ENCODE data around the gene PAX3. TPM values are rescaled to one million over a fixed set of nuclear protein-coding genes. Genes with fewer than 3 reads are reported as not detected.

PAX3 gene
- total and polyA plus RNA-seq, 11 donors, result 0.42 TPM; not detected in 10

DNA sequence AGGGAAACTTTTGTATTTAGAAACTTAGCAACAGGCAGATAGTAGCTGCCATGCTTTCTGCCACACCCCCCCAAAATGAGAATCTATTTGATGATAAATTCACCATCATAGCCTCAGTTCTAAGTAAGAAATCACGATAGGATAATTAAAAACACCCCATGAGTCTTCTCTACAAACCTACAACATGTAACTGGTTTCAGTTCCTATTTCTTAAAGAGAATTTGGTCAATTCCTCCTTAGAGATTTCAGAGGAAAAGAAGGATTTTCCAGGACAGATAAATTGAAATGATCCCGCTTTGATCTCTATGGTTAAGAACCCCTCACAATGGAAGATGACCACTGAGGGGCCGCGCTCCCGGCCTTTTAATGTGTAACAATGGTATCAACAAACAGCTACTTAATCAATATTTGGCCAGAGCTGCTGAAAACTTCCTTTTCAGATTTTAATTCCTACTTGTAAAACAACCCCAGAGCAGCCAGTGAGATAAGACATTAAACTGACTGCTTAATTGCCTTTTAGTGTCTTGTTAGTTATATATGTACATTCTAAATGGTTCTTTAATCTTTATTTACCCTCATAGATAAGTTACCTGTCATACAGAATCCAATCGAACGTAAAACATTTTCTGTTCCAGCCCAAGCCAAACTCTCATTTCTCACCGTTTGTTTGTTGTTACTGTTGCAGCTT lies 10.1 kb downstream of the PAX3 start:
- TF ChIP-seq, protein P1, sequence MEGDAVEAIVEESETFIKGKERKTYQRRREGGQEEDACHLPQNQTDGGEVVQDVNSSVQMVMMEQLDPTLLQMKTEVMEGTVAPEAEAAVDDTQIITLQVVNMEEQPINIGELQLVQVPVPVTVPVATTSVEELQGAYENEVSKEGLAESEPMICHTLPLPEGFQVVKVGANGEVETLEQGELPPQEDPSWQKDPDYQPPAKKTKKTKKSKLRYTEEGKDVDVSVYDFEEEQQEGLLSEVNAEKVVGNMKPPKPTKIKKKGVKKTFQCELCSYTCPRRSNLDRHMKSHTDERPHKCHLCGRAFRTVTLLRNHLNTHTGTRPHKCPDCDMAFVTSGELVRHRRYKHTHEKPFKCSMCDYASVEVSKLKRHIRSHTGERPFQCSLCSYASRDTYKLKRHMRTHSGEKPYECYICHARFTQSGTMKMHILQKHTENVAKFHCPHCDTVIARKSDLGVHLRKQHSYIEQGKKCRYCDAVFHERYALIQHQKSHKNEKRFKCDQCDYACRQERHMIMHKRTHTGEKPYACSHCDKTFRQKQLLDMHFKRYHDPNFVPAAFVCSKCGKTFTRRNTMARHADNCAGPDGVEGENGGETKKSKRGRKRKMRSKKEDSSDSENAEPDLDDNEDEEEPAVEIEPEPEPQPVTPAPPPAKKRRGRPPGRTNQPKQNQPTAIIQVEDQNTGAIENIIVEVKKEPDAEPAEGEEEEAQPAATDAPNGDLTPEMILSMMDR (IDR thresholded peaks at IDR 0.05), result no peak
- no peak for TF ChIP-seq POLR2A (IDR thresholded peaks at IDR 0.05)
- peaks cover 0 to 7% (median 0%) of the 10 kb centered on the region in 12 donors for H3K4me1 ChIP-seq
- DNase-seq (no peak), ATAC-seq (no peak)
- WGBS, 4 donors, result 10 to 15% (median 12%) methylated on average over 8 of the region's 8 CpGs
- H3K4me3 ChIP-seq, result no peak overlapping the region
- intact Hi-C loops (cut with DNase I), result no loop called here
- H3K36me3 ChIP-seq, result no peaks in the 10 kb centered on the region
- no peaks in the 10 kb centered on the region for H3K9me3 ChIP-seq
- peaks cover 55 to 100% (median 93%) of the 10 kb centered on the region in 9 donors for H3K27me3 ChIP-seq
- no peak overlapping the region for H3K27ac ChIP-seq

DNA sequence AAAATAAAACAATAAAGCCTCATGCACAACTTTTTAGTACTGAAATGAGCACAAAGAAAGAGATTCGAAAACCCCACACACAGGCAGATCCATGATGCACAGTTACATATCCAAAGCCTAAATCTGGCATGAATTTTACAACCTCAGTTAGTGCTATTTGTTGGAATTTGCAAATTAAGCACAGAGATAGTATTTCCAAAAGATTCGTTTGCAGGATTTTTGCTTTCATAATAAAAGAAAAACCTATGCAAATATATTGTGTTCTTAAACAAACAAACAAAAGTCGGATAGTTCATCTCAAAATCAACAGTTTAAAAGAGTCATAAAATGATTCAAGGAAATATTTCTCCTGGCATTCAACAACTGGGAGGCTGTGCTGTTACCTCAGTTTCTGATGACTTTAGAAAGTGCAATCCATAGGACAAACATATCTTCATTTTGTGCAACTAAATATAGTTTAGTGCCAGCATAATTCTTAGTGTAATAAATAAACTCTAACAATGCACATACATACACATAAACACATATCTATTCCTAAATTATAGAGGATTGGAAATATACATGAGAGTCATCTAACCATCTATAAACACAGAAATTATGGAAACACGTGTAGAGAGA lies 10.8 kb downstream of the PAX3 start:
- intact Hi-C loops (cut with DNase I), result no loop called here
- H3K36me3 ChIP-seq, result no peaks in the 10 kb centered on the region
- DNase-seq, result no peak
- no peak for TF ChIP-seq POLR2A (IDR thresholded peaks at IDR 0.05)
- TF ChIP-seq, protein P1 (IDR thresholded peaks at IDR 0.05), result no peak
- H3K4me1 ChIP-seq, result peaks cover 0 to 7% (median 0%) of the 10 kb centered on the region in 12 donors
- peaks cover 47 to 98% (median 93%) of the 10 kb centered on the region in 9 donors for H3K27me3 ChIP-seq
- no peak overlapping the region for H3K4me3 ChIP-seq
- no peak overlapping the region for H3K27ac ChIP-seq
- ATAC-seq, result no peak
- no peaks in the 10 kb centered on the region for H3K9me3 ChIP-seq
- WGBS, 4 donors, result 28 to 41% (median 31%) methylated on average over 4 of the region's 4 CpGs

DNA sequence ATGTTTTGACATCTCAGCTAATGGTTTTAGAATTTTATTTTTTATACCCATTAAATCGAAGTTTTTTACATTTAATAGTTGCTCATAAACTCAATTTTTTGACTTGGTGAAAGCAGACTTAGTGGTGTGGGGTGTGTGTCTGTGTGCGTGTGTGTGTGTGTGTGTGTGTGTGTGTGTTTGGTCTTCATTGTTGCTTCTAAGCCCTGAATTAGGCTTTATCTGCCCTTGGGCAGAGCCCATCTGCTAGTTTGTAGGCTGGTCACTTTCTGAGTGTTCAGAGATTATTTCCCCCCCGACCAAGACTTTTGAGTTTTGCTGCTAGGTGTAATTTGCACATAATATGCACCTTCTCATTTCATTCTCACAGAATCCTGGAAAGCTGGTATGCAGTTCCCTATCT lies 14.3 kb downstream of the PAX3 start:
- no peak overlapping the region for H3K27ac ChIP-seq
- TF ChIP-seq, protein P1 (IDR thresholded peaks at IDR 0.05), result no peak
- TF ChIP-seq POLR2A (IDR thresholded peaks at IDR 0.05), result no peak
- intact Hi-C loops (cut with DNase I), result no loop called here
- H3K27me3 ChIP-seq, result peaks cover 24 to 84% (median 65%) of the 10 kb centered on the region in 9 donors
- no peaks in the 10 kb centered on the region for H3K4me1 ChIP-seq
- 31 to 57% (median 42%) methylated on average over 3 of the region's 3 CpGs for WGBS, 4 donors
- H3K4me3 ChIP-seq, result no peak overlapping the region
- no peaks in the 10 kb centered on the region for H3K9me3 ChIP-seq
- ATAC-seq (no peak), DNase-seq (no peak)
- H3K36me3 ChIP-seq, result no peaks in the 10 kb centered on the region

DNA sequence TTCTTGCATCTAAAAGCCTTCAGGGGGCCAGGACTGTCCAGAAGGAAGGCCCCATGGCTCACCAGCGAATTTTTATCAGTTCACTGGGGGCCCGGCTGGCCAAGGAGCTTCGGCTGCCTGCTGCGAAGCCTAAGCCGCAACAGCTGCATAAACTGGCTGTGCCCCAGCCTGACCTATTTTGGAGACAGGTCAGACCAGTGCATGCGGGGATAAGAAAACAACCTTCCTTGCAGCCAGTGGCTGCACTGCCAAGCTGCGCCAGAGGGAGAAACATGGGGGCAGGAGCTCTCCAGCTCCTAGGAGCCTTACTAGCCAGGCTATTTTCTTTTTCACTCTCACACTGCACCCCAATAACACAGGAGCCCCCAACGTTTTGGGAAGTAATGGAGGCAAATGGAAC lies 15.2 kb downstream of the PAX3 start:
- no peaks in the 10 kb centered on the region for H3K9me3 ChIP-seq
- no peak overlapping the region for H3K27ac ChIP-seq
- TF ChIP-seq, protein P1 (IDR thresholded peaks at IDR 0.05), result no peak
- TF ChIP-seq POLR2A (IDR thresholded peaks at IDR 0.05), result no peak
- 13 to 27% (median 22%) methylated on average over 1 to 8 of the region's 8 CpGs for whole genome bisulfite sequencing, 4 donors
- H3K36me3 ChIP-seq, result no peaks in the 10 kb centered on the region
- ATAC-seq, result no peak
- H3K4me3 ChIP-seq, result no peak overlapping the region
- H3K27me3 ChIP-seq, result peaks cover 16 to 80% (median 56%) of the 10 kb centered on the region in 9 donors
- no peak for DNase-seq
- H3K4me1 ChIP-seq, result no peaks in the 10 kb centered on the region
- intact Hi-C loops (cut with DNase I), result no loop called here

Measured in heart left ventricle (tissue), 16 donors.